HL-60 (cell line): ENCODE data around the gene PIK3C3.

Experiments
- DNase-seq, 2 experiments: peaks; one replicate each; pipeline ENCODE4 v3.0.0-alpha.2; 2010 to 2020; ENCODE audit warnings: low read depth in 1 of 2, low spot score in 1 of 2
- H3K27ac ChIP-seq: fragments of 250-450 bp; sonication (Bioruptor Pico); replicated peaks from 2 replicates; pipeline ENCODE4 v1.5.1; 2020; ENCODE audit warnings: mild to moderate bottlenecking, moderate library complexity
- H3K27me3 ChIP-seq: fragments of 250-450 bp; sonication (Bioruptor Pico); 2 replicates; pipeline ENCODE4 v1.5.1; 2021; ENCODE audit warnings: mild to moderate bottlenecking, moderate library complexity; ENCODE audit not compliant: insufficient read depth, poor library complexity, severe bottlenecking
- H3K4me3 ChIP-seq: replicated peaks from 2 replicates; pipeline ENCODE4 v1.5.1; 2011; ENCODE audit warnings: mild to moderate bottlenecking, control low read depth, low read length; ENCODE audit not compliant: insufficient read depth
- CTCF ChIP-seq: IDR thresholded peaks from one replicate; pipeline ENCODE4 v1.5.1; 2011; ENCODE audit warnings: low read length, control low read depth, inconsistent platforms; ENCODE audit not compliant: insufficient read depth
- GABPA ChIP-seq: IDR thresholded peaks from 2 replicates; pipeline ENCODE4 v1.6.1; 2012; ENCODE audit warnings: low read depth
- POLR2AphosphoS5 ChIP-seq: IDR thresholded peaks from 2 replicates; pipeline ENCODE4 v1.6.1; 2012; ENCODE audit warnings: low read depth
- SPI1 ChIP-seq: IDR thresholded peaks from 2 replicates; pipeline ENCODE4 v1.6.1; 2012; ENCODE audit warnings: low read depth, mild to moderate bottlenecking, borderline replicate concordance
- TF ChIP-seq, protein P1 (sequence below): IDR thresholded peaks from 2 replicates; pipeline ENCODE4 v1.6.1; 2012; ENCODE audit warnings: low read depth; ENCODE audit not compliant: insufficient replicate concordance

PIK3C3 gene

DNA sequence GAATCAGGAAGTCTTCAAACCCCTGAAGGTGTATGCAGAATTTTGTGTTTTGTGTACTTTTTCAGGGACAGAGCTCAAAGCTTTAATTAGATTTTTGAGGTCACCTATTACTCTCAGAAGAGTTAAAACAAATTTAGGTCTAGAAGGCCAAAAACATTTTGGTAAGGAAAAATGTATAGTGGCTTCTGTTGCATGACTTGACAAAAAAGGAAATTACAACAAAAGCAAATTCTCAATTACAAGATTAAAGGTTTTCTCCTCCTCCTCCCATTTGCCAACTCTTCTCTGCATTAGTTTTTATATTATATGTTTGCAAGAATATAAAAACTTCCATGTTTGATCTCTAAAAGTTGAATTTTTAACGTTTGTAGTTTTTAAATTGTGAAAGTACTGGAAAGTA is 4.0 kb downstream of the PIK3C3 start:
- Histone ChIP-seq H3K4me3 (no peak overlapping the region), H3K27me3 (no peaks in the 10 kb centered on the region), H3K27ac (no peak overlapping the region)
- no peak for DNase-seq
- TF ChIP-seq CTCF: no peak
- TF ChIP-seq SPI1: no peak
- TF ChIP-seq POLR2AphosphoS5: no peak
- TF ChIP-seq GABPA: no peak
- TF ChIP-seq, protein P1, sequence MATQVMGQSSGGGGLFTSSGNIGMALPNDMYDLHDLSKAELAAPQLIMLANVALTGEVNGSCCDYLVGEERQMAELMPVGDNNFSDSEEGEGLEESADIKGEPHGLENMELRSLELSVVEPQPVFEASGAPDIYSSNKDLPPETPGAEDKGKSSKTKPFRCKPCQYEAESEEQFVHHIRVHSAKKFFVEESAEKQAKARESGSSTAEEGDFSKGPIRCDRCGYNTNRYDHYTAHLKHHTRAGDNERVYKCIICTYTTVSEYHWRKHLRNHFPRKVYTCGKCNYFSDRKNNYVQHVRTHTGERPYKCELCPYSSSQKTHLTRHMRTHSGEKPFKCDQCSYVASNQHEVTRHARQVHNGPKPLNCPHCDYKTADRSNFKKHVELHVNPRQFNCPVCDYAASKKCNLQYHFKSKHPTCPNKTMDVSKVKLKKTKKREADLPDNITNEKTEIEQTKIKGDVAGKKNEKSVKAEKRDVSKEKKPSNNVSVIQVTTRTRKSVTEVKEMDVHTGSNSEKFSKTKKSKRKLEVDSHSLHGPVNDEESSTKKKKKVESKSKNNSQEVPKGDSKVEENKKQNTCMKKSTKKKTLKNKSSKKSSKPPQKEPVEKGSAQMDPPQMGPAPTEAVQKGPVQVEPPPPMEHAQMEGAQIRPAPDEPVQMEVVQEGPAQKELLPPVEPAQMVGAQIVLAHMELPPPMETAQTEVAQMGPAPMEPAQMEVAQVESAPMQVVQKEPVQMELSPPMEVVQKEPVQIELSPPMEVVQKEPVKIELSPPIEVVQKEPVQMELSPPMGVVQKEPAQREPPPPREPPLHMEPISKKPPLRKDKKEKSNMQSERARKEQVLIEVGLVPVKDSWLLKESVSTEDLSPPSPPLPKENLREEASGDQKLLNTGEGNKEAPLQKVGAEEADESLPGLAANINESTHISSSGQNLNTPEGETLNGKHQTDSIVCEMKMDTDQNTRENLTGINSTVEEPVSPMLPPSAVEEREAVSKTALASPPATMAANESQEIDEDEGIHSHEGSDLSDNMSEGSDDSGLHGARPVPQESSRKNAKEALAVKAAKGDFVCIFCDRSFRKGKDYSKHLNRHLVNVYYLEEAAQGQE: no peak

GRCh38 chr18:41965634-41966255 is 10.7 kb downstream of the PIK3C3 start:
- TF ChIP-seq GABPA (no peak), POLR2AphosphoS5 (no peak), CTCF (no peak), SPI1 (no peak)
- TF ChIP-seq, protein P1: no peak
- DNase-seq: no peak
- Histone ChIP-seq H3K27ac (no peak overlapping the region), H3K27me3 (no peaks in the 10 kb centered on the region), H3K4me3 (no peak overlapping the region)

- TF ChIP-seq SPI1: no peak
- no peak for TF ChIP-seq CTCF
- TF ChIP-seq GABPA: no peak
- TF ChIP-seq, protein P1: no peak
- TF ChIP-seq POLR2AphosphoS5: no peak
- Histone ChIP-seq H3K4me3 (no peak overlapping the region), H3K27me3 (no peaks in the 10 kb centered on the region), H3K27ac (no peak overlapping the region)
- no peak for DNase-seq
Observed at GRCh38 chr18:41966943-41967342, 11.9 kb downstream of the PIK3C3 start.
